NB4 (cell line): Measurements from ENCODE around the gene PLCE1.

Experiments used
- DNase-seq: peaks from one replicate; pipeline ENCODE4 v3.0.0; 2010; ENCODE audit warnings: low read depth
- H3K4me3 ChIP-seq: one replicate; pipeline ENCODE4 v1.5.1; 2011; ENCODE audit warnings: mild to moderate bottlenecking, low read depth, low read length, moderate library complexity
- CTCF ChIP-seq: IDR thresholded peaks from one replicate; pipeline ENCODE4 v1.5.1; 2012; ENCODE audit warnings: low read depth, low read length
- MAX ChIP-seq: IDR thresholded peaks from 2 replicates; pipeline ENCODE4 v1.6.1; 2011; ENCODE audit warnings: low read depth, low read length
- MYC ChIP-seq: IDR thresholded peaks from 2 replicates; pipeline ENCODE4 v1.6.1; 2011; ENCODE audit warnings: low read depth, low read length
- POLR2A ChIP-seq: IDR thresholded peaks from 2 replicates; pipeline ENCODE4 v1.6.1; 2011; ENCODE audit warnings: mild to moderate bottlenecking; ENCODE audit not compliant: insufficient read length; ENCODE audit errors: extremely low read depth

The PLCE1 gene

GRCh38 chr10:94001416-94001810 lies 7.7 kb downstream of the PLCE1 start:
- TF ChIP-seq MAX (no peak), POLR2A (no peak), MYC (no peak), CTCF (no peak)
- no peak overlapping the region for H3K4me3 ChIP-seq
- no peak for DNase-seq

GRCh38 chr10:94002156-94002555 lies 8.4 kb downstream of the PLCE1 start:
- H3K4me3 ChIP-seq, result no peak overlapping the region
- TF ChIP-seq MAX (no peak), MYC (no peak), POLR2A (no peak), CTCF (no peak)
- no peak for DNase-seq

DNA sequence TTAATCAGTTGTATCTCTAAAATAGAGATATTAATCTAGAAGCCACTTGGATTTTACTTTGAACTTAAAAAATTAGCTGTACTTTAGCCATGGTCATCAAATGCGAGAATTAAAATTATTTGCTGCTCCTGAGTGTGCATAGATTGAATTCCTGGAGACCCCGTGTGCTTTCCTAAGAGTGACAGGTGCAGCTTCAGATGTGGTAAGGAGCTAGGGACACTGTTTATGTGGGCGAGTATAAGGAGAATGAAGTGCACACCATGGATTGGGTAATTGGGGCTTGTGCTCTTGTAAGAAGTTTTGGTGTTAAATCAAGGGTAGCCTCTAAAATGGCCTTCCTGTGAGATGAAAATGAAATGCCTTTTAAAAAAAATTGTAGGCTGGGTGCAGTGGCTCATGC lies 9.8 kb downstream of the PLCE1 start:
- H3K4me3 ChIP-seq, result no peak overlapping the region
- no peak for TF ChIP-seq POLR2A
- TF ChIP-seq MAX, result no peak
- TF ChIP-seq MYC, result no peak
- TF ChIP-seq CTCF, result no peak
- no peak for DNase-seq

DNA sequence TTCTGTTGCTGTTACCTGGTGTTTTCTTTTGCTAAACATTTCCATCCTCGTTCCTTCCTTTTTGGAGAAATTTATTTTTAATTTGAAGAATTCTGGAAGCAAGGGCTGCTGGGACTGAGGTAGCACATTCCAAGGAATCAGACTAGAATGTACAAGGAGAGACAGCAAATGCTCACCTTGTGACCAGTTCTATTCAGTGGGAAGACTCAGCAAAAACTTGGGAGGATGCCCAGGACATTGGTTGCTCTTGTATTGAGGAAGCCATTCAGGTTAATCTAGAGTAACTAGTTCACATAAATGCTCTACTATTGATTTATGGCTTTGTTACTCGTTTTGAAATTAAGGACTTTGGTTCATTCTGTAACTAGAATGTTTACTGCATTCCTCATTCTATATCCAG lies 11.3 kb downstream of the PLCE1 start:
- no peak overlapping the region for H3K4me3 ChIP-seq
- no peak for TF ChIP-seq MAX
- TF ChIP-seq MYC, result no peak
- no peak for TF ChIP-seq CTCF
- TF ChIP-seq POLR2A, result no peak
- no peak for DNase-seq

- H3K4me3 ChIP-seq, result no peak overlapping the region
Measured at GRCh38 chr10:94006591-94007550, 13.1 kb downstream of the PLCE1 start.

More at GRCh38 chr10:94006591-94007550, 13.1 kb downstream of the PLCE1 start:
- DNase-seq, result no peak
- TF ChIP-seq MYC, result no peak
- no peak for TF ChIP-seq CTCF
- no peak for TF ChIP-seq POLR2A
- no peak for TF ChIP-seq MAX
